Heart right ventricle (tissue), 16 donors: Measurements from ENCODE around the gene ELFN1. TPM values are rescaled to one million over a fixed set of nuclear protein-coding genes. Genes with fewer than 3 reads are reported as not detected.

Source experiments
- ATAC-seq, 8 donors: fragments of 200-7000 bp; cut with Tn5 transposase; one replicate each; pipeline ENCODE4 v1.9.1; 2020; ENCODE audit warnings: mild to moderate bottlenecking in 8 of 8, moderate library complexity in 8 of 8, moderate number of reproducible peaks in 1 of 8
- DNase-seq, 2 donors: peaks; one replicate each; pipeline ENCODE4 v3.0.0-alpha.2; 2020
- H3K27ac ChIP-seq, 10 donors: fragments of 200-600 bp; sonication (generic) in 2 of 10; one replicate each; pipeline versions ENCODE4 v1.5.0 to v1.8.0; 2020 to 2022; ENCODE audit warnings: mild to moderate bottlenecking in 3 of 10
- H3K27me3 ChIP-seq, 7 donors: fragments of 200-600 bp; one replicate each; pipeline ENCODE4 v1.8.0; 2021 to 2022; ENCODE audit warnings: mild to moderate bottlenecking in 2 of 7
- H3K36me3 ChIP-seq, 9 donors: fragments of 200-600 bp; sonication (generic) in 1 of 9; one replicate each; pipeline versions ENCODE4 v1.5.0 to v1.8.0; 2020 to 2022; ENCODE audit warnings: mild to moderate bottlenecking in 2 of 9
- H3K4me1 ChIP-seq, 9 donors: fragments of 200-600 bp; sonication (generic) in 1 of 9; one replicate each; pipeline versions ENCODE4 v1.5.0 to v1.8.0; 2020 to 2022; ENCODE audit warnings: mild to moderate bottlenecking in 4 of 9
- H3K4me3 ChIP-seq, 10 donors: fragments of 200-600 bp; sonication (generic) in 2 of 10; one replicate each; pipeline versions ENCODE4 v1.5.0 to v1.8.0; 2020 to 2022; ENCODE audit warnings: mild to moderate bottlenecking in 7 of 10, moderate library complexity in 2 of 10
- H3K9me3 ChIP-seq, 11 donors: fragments of 200-600 bp in 10 of 11; sonication (generic) in 2 of 11; one replicate each; pipeline versions ENCODE4 v1.5.0 to v1.8.0; 2013 to 2022; ENCODE audit warnings: mild to moderate bottlenecking in 2 of 11, control low read depth in 1 of 11, moderate library complexity in 1 of 11
- WGBS, 2 donors: extraction: QIAGEN DNeasy Blood & Tissue Kit; methylation state at CpG; one replicate each; pipeline ENCODE4 v1.1.7; 2013; ENCODE audit warnings: inconsistent platforms in 1 of 2; 5-methylcytosine and 5-hydroxymethylcytosine counted together
- intact Hi-C, 10 donors: fragments of 100-400 bp; cut with DNase I; formaldehyde crosslinking; loops; one replicate each; pipeline versions ENCODE4 v1.11.1 to v1.14.2; 2022
- polyA plus RNA-seq, 2 donors: library from polyadenylated mRNA; stranded (reverse); fragments of 200-250 nt; gene quantifications; one replicate each; pipeline ENCODE4 v1.2.3, GENCODE V29; 2013
- total RNA-seq, 10 donors: library from RNA; stranded (reverse); fragmentation: NEBNext Ultra II Directional in 3 of 10; extraction: Animal tissue kit (Norgen Biotek cat#: 25700) in 3 of 10; gene quantifications; one replicate each; pipeline versions ENCODE4 v1.2.1 to v1.2.4, GENCODE V29; 2021 to 2023
- TF ChIP-seq, protein P1 (sequence below), 9 donors: fragments of 200-600 bp; sonication (generic) in 2 of 9; IDR thresholded peaks; one replicate each; pipeline versions ENCODE4 v1.5.0 to v1.8.0; 2021 to 2022; ENCODE audit warnings: antibody characterized with exemption in 9 of 9, mild to moderate bottlenecking in 5 of 9, moderate library complexity in 1 of 9
- donor health status: Arrhythmogenic right ventricular cardiomyopathy.
- donor health status: ischemic (EF 13 %, LVEDD 7.1; RV severe dilation, severe dysfunction).
- donor health status: healthy with polysubstance abuse.
- donor health status: DM: no; HTN: yes; CAD: no.
- donor health status: DM: no; HTN: no; CAD: no.
- donor health status: ischemic (EF 25% LVEDD 6.9; RV normal size, moderate dysfunction).
- donor health status: ischemic (EF 25% LVEDD 5.7; RV mildly dilated, moderate dysfunction).
- donor health status: healthy.
- donor health status: DM: yes; HTN: yes; CAD: no.
- donor health status: Ischemic cardiomyopathy.
- donor health status: ischemic (EF 35%, LVEDD 5.7; RV mildly dilated, moderate dysfunction).
- donor health status: nonischemic (EF 11% LVEDD 7.7; RV severe dilation, severe dysfunction).
- donor health status: DM: yes; HTN: yes; CAD: no.
- donor health status: PGD.
- donor health status: ischemic (EF 29% LVEDD 5.4; RV normal size, mild dysfunction).
- donor health status: nonischemic (EF 23%, LVEDD 6.1; RV moderate dilation, normal function).

The ELFN1 gene
- total and polyA plus RNA-seq, 12 donors: 3.0 to 9.5 (median 6.0) TPM

- ATAC-seq: no peak
- DNase-seq: no peak
- Histone ChIP-seq H3K36me3 (no peaks in the 10 kb centered on the region), H3K4me3 (no peak overlapping the region), H3K27ac (no peak overlapping the region), H3K4me1 (peaks cover 0 to 16% (median 12%) of the 10 kb centered on the region in 9 donors), H3K27me3 (peaks cover 0 to 5% (median 0%) of the 10 kb centered on the region in 7 donors), H3K9me3 (peaks cover 0 to 15% (median 6%) of the 10 kb centered on the region in 11 donors)
- TF ChIP-seq, protein P1, sequence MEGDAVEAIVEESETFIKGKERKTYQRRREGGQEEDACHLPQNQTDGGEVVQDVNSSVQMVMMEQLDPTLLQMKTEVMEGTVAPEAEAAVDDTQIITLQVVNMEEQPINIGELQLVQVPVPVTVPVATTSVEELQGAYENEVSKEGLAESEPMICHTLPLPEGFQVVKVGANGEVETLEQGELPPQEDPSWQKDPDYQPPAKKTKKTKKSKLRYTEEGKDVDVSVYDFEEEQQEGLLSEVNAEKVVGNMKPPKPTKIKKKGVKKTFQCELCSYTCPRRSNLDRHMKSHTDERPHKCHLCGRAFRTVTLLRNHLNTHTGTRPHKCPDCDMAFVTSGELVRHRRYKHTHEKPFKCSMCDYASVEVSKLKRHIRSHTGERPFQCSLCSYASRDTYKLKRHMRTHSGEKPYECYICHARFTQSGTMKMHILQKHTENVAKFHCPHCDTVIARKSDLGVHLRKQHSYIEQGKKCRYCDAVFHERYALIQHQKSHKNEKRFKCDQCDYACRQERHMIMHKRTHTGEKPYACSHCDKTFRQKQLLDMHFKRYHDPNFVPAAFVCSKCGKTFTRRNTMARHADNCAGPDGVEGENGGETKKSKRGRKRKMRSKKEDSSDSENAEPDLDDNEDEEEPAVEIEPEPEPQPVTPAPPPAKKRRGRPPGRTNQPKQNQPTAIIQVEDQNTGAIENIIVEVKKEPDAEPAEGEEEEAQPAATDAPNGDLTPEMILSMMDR (IDR thresholded peaks at IDR 0.05): no peak
- intact Hi-C loops: no loop called here
- 70 to 79% methylated on average over 18 of the region's 18 CpGs for WGBS, 2 donors
Measured at GRCh38 chr7:1697499-1698125, 27.5 kb downstream of the ELFN1 start.

GRCh38 chr7:1698201-1698600, 28.1 kb downstream of the ELFN1 start:
- Histone ChIP-seq H3K27me3 (peaks cover 0 to 5% (median 0%) of the 10 kb centered on the region in 7 donors), H3K9me3 (peaks cover 0 to 21% (median 6%) of the 10 kb centered on the region in 11 donors), H3K4me1 (peaks cover 0 to 16% (median 10%) of the 10 kb centered on the region in 9 donors), H3K4me3 (no peak overlapping the region), H3K36me3 (no peaks in the 10 kb centered on the region), H3K27ac (no peak overlapping the region)
- intact Hi-C loops: no loop called here
- TF ChIP-seq, protein P1 (IDR thresholded peaks at IDR 0.05): no peak
- WGBS, 2 donors: 69 to 74% methylated on average over 9 of the region's 9 CpGs
- no peak for ATAC-seq
- DNase-seq: no peak

GRCh38 chr7:1698951-1699350, 28.9 kb downstream of the ELFN1 start:
- peaks cover 0 to 26% (median 6%) of the 10 kb centered on the region in 11 donors for H3K9me3 ChIP-seq
- no peak overlapping the region for H3K27ac ChIP-seq
- H3K4me1 ChIP-seq: peaks cover 0 to 14% (median 10%) of the 10 kb centered on the region in 9 donors
- H3K27me3 ChIP-seq: peaks cover 0 to 5% (median 0%) of the 10 kb centered on the region in 7 donors
- H3K36me3 ChIP-seq: no peaks in the 10 kb centered on the region
- no peak overlapping the region for H3K4me3 ChIP-seq
- TF ChIP-seq, protein P1 (IDR thresholded peaks at IDR 0.05): no peak
- intact Hi-C loops: no loop called here
- WGBS, 2 donors: 95 to 98% methylated on average over 6 of the region's 6 CpGs
- no peak for DNase-seq
- no peak for ATAC-seq

GRCh38 chr7:1700086-1700485, 30.0 kb downstream of the ELFN1 start:
- Histone ChIP-seq H3K4me3 (no peak overlapping the region), H3K4me1 (peaks cover 0 to 5% (median 0%) of the 10 kb centered on the region in 9 donors), H3K36me3 (no peaks in the 10 kb centered on the region), H3K27me3 (peaks cover 0 to 5% (median 0%) of the 10 kb centered on the region in 7 donors), H3K27ac (no peak overlapping the region), H3K9me3 (peaks cover 0 to 26% (median 6%) of the 10 kb centered on the region in 11 donors)
- TF ChIP-seq, protein P1 (IDR thresholded peaks at IDR 0.05): no peak
- DNase-seq (no peak), ATAC-seq (no peak)
- intact Hi-C loops: no loop called here
- WGBS, 2 donors: 90 to 92% methylated on average over 11 of the region's 11 CpGs
